Measurements from ENCODE around the gene SRPK2. TPM values are rescaled to one million over a fixed set of nuclear protein-coding genes. Genes with fewer than 3 reads are reported as not detected.

The SRPK2 gene
- total RNA-seq, 1 experiment from 2014 or later = 59.8 TPM

GRCh38 chr7:105345003-105345402 lies 43.7 kb downstream of the SRPK2 start:
- no peaks in the 10 kb centered on the region for H3K36me3 ChIP-seq (ENCODE audit: insufficient read depth, low read length, poor library complexity, severe bottlenecking)
- ChIA-PET POLR2A (ENCODE audit: low non-redundant PET) (no interaction called here), CTCF (interaction anchor here (0.6 kb wide), 2 partner anchors 18 to 58 kb away, joined by 4 to 5 read pairs; no protein-coding TSS in a partner anchor)
- H3K27ac ChIP-seq (ENCODE audit: low read depth, low read length, poor library complexity, severe bottlenecking) = no peak overlapping the region
- no peaks in the 10 kb centered on the region for H3K9me3 ChIP-seq (ENCODE audit: low read depth, low read length, poor library complexity, severe bottlenecking)
- peaks cover 30% of the 10 kb centered on the region for H3K4me1 ChIP-seq (ENCODE audit: insufficient read depth, low read length, poor library complexity, severe bottlenecking)
- no peak for TF ChIP-seq EZH2 (IDR thresholded peaks at IDR 0.05; ENCODE audit: borderline replicate concordance, low read depth, low read length, poor library complexity, severe bottlenecking)
- TF ChIP-seq, protein P1, sequence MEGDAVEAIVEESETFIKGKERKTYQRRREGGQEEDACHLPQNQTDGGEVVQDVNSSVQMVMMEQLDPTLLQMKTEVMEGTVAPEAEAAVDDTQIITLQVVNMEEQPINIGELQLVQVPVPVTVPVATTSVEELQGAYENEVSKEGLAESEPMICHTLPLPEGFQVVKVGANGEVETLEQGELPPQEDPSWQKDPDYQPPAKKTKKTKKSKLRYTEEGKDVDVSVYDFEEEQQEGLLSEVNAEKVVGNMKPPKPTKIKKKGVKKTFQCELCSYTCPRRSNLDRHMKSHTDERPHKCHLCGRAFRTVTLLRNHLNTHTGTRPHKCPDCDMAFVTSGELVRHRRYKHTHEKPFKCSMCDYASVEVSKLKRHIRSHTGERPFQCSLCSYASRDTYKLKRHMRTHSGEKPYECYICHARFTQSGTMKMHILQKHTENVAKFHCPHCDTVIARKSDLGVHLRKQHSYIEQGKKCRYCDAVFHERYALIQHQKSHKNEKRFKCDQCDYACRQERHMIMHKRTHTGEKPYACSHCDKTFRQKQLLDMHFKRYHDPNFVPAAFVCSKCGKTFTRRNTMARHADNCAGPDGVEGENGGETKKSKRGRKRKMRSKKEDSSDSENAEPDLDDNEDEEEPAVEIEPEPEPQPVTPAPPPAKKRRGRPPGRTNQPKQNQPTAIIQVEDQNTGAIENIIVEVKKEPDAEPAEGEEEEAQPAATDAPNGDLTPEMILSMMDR (conservative IDR thresholded peaks at IDR 0.05; ENCODE audit: low read depth, low read length) = no peak
- no peak overlapping the region for H3K4me3 ChIP-seq (ENCODE audit: low read depth, low read length, poor library complexity, severe bottlenecking)
- BruUV-seq (replicated peaks) = no TSS peak
- intact Hi-C loops (cut with micrococcal nuclease; ENCODE audit: unreplicated experiment) = no loop called here
- H3K27me3 ChIP-seq (replicated peaks; ENCODE audit: insufficient read depth, low read depth, low read length, poor library complexity) = no peaks in the 10 kb centered on the region
- no peak for DNase-seq (ENCODE audit: low spot score)

- Histone ChIP-seq H3K27ac (ENCODE audit: low read depth, low read length, poor library complexity, severe bottlenecking) (no peak overlapping the region), H3K9me3 (ENCODE audit: low read depth, low read length, poor library complexity, severe bottlenecking) (no peaks in the 10 kb centered on the region), H3K4me1 (ENCODE audit: insufficient read depth, low read length, poor library complexity, severe bottlenecking) (no peaks in the 10 kb centered on the region), H3K36me3 (ENCODE audit: insufficient read depth, low read length, poor library complexity, severe bottlenecking) (no peaks in the 10 kb centered on the region), H3K4me3 (ENCODE audit: low read depth, low read length, poor library complexity, severe bottlenecking) (no peak overlapping the region), H3K27me3 (replicated peaks; ENCODE audit: insufficient read depth, low read depth, low read length, poor library complexity) (no peaks in the 10 kb centered on the region)
- no peak for TF ChIP-seq EZH2 (IDR thresholded peaks at IDR 0.05; ENCODE audit: borderline replicate concordance, low read depth, low read length, poor library complexity, severe bottlenecking)
- DNase-seq (ENCODE audit: low spot score) = no peak
- intact Hi-C loops (cut with micrococcal nuclease; ENCODE audit: unreplicated experiment) = loop anchor here (5.0 kb wide), 3 partner anchors 197 to 407 kb away; no protein-coding TSS in a partner anchor
- POLR2A ChIA-PET (ENCODE audit: low non-redundant PET) = no interaction called here
- BruUV-seq (replicated peaks) = no TSS peak
- CTCF ChIA-PET = interaction anchor here (0.6 kb wide), 1 partner anchor 76 kb away, joined by 3 read pairs; no protein-coding TSS in a partner anchor
These were observed 49.1 kb downstream of the SRPK2 start for GRCh38 chr7:105339404-105340323.

GRCh38 chr7:105337529-105337928 lies 51.2 kb downstream of the SRPK2 start:
- Histone ChIP-seq H3K27me3 (replicated peaks; ENCODE audit: insufficient read depth, low read depth, low read length, poor library complexity) (no peaks in the 10 kb centered on the region), H3K4me3 (ENCODE audit: low read depth, low read length, poor library complexity, severe bottlenecking) (no peak overlapping the region), H3K27ac (ENCODE audit: low read depth, low read length, poor library complexity, severe bottlenecking) (no peak overlapping the region), H3K9me3 (ENCODE audit: low read depth, low read length, poor library complexity, severe bottlenecking) (no peaks in the 10 kb centered on the region), H3K36me3 (ENCODE audit: insufficient read depth, low read length, poor library complexity, severe bottlenecking) (no peaks in the 10 kb centered on the region), H3K4me1 (ENCODE audit: insufficient read depth, low read length, poor library complexity, severe bottlenecking) (no peaks in the 10 kb centered on the region)
- no TSS peak for BruUV-seq (replicated peaks)
- ChIA-PET CTCF (no interaction called here), POLR2A (ENCODE audit: low non-redundant PET) (no interaction called here)
- intact Hi-C loops (cut with micrococcal nuclease; ENCODE audit: unreplicated experiment) = loop anchor here (5.0 kb wide), 2 partner anchors 195 to 355 kb away; no protein-coding TSS in a partner anchor
- DNase-seq (ENCODE audit: low spot score) = no peak
- TF ChIP-seq, protein P1 (conservative IDR thresholded peaks at IDR 0.05; ENCODE audit: low read depth, low read length) = no peak
- TF ChIP-seq EZH2 (IDR thresholded peaks at IDR 0.05; ENCODE audit: borderline replicate concordance, low read depth, low read length, poor library complexity, severe bottlenecking) = no peak
